Dedifferentiated amniotic fluid mesenchymal stem cell (primary cell): Measurements from ENCODE around the gene CYSLTR2.

Experiments used
- DNase-seq: peaks from one replicate; pipeline ENCODE4 v3.0.0-alpha.2; 2016; ENCODE audit errors: extremely low spot score

The CYSLTR2 gene, protein sequence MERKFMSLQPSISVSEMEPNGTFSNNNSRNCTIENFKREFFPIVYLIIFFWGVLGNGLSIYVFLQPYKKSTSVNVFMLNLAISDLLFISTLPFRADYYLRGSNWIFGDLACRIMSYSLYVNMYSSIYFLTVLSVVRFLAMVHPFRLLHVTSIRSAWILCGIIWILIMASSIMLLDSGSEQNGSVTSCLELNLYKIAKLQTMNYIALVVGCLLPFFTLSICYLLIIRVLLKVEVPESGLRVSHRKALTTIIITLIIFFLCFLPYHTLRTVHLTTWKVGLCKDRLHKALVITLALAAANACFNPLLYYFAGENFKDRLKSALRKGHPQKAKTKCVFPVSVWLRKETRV

DNA sequence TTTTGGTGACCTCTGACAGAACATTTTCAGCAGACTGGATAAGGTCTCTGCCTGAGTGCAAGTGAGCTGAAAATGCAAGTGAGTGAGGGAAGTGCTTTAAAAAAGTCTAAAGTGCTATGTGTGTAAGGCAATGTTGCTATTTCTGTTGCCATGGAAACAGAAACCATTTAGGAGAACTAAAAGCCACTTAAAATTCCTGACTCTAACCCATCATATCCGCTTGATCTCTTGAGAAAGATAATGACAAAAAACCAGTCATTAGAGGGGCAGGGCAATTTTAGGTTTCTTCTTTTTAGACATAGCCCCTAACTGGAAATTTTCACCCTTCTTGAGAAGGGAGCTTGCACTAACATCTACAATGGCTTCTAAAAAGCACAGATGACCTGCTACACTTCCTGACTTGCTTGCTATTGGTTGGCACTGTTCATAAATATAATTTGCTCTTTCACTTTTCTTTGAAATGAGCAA is at the start of gene CYSLTR2:
TSS of gene CYSLTR2 (plus strand) at position 458 of the 468 bp plus-strand sequence. CDS start 52,889 bp downstream, outside the sequence.
- no peak for DNase-seq

DNA sequence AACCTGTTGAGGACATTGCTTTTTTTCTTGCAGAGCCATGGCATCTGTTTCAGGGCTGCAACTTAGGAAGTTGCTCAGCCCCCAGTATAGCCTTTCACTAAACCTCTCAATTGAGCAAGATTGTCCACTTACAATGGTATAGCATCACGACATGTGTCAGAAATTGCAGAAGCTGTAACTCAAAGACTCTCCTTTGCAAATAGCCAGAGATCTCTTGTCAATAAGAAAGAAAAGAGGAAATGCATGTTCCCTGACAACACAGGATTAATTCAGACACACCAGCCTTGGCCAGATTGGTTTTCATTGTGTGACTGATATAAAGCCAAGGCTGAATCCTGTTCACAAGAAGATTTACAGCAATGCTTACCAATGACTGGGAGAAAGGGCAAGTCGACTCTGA is 38.7 kb upstream of the CYSLTR2 start:
- DNase-seq = no peak

DNA sequence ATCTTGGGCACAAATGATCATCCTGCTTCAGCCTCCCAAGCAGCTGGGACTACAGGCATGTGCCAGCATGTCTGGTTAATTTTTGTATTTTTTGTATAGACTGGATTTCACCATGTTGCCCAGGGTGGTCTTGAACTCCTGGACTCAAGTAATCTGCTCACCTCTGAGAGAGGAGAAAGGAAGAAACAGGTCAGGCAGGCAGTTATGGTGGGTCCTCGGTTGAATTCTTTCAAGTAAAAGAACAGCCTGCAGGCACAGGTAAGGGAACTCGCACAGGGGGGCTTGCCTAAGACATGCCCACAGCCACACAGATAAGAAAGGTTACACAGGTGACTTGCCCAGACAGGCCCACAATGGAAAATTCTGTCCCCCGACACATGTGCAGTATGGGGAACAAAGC is 34.8 kb upstream of the CYSLTR2 start:
- no peak for DNase-seq

DNA sequence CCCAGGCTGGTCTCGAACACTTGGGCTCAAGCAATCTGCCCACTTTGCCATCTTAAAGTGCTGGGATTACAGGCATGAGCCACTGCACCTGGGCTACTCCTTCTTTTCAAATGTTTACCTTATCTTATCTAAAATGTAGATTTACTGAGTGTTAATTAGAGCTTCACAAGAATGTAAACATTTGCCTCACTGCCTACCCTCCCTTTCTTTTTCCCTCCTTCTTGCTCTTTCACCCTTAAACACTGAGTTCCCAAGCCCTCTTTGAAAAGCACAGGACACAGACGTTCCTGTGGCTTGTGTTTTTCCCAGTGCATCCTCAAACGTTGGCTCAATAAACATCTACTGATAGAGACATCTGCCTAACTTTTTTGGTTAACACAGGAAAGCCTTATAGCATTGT is 32.7 kb upstream of the CYSLTR2 start:
- DNase-seq = no peak

DNA sequence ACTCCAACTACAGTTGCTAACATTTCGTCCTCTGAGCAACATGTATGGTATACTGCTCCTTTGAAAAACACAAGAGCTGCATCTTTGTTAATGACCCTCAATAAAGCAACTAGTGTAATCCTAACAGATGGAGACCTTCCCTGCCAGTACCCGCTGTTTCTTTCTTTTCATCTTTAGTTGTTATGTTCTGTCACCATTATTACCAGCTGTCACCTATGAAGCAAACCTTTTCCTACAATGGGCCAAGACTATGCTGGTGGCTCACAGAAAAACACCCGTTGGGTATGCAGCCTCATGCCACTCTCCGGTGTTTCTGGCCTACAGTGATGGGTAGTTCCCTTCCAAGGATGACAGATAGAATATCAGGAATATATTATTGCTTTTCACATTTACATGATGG is 29.7 kb upstream of the CYSLTR2 start:
- no peak for DNase-seq

DNA sequence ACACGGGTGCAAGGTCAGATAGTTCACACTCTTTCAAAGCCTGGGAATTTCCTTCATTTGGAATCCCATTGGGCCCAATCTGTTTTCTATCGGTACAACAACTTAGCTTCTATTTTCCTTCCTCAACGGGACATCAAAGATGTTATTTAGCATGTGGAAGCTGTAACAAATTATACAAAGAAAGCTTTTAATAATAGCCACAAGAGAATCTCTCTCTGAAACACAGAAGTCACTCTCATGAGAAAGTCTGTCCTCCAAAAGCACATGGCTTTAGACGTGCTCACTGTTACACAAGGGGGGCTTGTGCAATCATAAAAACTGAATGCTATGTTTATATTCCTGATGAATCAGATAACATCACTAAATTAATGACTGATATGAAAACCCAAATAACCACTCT is 28.9 kb upstream of the CYSLTR2 start:
- DNase-seq = no peak

DNA sequence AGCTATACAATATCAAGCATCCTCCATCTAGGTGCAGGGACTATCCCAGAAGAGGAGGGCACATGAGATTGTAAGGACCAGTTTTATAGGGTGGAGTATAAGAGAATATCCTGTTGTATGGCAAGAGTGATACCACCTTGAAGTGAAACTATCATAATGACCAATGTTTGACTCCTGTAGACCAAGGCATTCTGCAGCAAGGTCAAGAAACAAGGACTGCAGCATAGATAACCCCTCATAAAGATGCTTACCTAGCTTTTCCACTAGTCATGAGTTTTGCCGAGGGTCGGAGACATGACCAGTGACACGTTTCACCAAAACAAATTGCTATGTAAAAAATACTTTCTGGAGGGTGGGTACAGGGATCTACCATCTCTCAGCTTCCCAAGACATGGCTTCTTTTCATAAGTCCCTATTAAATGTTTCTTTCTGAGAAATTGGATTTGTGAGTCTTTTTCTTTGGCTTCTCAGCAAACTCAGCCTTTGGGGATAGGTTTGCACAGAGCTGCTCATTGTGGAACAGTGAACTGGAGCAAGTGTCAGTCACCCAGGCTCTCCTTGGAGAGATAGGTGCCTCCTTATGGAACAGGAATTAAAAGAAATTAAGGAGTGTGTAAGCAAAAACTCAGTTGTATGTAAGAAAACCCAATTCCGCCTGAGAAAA is 28.2 kb upstream of the CYSLTR2 start:
- DNase-seq = no peak

DNA sequence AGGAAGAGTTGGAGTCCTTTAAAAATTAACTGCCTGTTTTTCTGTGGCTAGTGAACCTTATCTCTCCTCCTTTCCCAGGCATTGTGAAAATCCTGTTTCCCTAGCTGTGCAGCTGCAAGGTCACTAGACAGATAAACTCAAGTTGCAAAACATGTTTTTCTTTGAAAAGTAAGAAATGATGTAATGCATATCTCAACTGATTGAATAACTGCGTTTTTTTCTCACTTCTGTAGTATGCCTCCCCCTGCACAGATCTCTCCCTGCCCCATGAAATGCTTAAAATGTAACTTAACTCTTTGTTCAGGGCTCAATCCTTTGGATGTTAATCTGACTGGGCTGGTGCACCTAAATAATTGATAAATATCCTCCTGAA is 27.7 kb upstream of the CYSLTR2 start:
- no peak for DNase-seq

DNA sequence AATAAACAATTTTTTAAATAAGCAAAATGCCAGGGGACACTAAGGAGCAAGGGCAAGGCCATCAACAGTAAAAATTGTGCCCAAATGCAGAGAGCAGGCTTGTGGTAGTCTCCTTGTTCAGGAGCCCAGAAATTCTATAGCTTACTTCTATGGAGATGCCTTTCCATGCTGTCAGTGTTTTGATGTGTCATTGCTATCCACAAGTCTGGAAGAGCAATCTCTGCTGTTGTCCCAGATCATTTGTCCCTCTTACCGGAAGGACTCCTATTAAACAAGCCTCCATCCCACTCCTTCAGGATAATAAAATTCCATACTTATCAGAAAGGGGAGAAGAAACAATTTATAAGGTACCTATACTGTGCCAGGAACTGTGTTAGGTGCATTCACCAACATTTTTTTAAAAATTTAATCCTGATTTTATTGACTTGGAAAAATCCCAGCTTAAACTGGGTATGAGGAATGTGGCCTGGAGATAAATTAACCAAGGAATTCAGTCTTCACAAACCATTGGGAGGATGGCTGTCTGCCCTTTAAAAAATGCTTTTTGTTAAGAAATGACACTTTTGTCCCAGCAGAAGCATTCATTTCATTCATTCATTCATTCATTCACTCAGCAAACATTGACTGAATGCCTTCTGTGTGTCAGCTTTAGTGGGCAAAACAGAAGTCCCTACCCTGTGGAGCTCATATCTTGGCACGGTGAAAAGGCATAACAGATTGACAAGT is 26.8 kb upstream of the CYSLTR2 start:
- DNase-seq = no peak

DNA sequence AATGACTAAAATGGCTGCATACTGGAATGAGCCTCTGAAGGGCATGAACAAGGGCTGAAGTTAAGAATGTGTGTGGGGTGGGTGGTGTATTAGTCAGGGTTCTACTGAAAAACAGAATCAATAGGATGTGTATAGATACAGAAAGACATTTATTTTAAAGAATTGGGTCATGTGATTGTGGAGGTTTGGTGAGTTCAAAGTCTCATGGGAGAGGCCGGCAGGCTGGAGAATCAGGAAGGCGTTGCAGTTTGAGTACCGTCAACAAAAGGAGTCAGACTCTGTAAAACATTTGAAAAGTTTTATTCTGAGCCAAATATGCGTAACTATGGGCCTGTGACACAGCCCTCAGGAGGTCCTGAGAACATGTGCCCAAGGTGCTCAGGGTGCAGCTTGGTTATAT is 24.5 kb upstream of the CYSLTR2 start:
- no peak for DNase-seq

DNA sequence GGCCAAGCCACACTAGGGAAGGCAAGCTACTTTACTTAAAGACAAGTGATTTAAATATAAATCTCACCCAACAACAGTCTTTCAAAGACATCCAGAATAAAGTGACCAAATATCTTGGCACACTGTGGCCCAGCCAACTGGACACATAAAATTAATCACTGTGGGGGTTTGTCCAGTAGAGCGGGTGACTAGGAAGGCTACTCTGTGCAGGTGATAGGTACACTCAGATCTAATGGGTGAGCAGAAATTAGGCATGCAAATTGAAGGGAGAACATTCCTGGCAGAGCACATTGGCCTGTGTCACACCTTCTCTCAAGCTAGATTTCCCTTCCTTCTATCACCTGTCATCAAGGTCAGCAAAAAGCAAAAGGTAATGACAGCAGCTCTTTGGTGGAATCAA is 23.4 kb upstream of the CYSLTR2 start:
- no peak for DNase-seq

DNA sequence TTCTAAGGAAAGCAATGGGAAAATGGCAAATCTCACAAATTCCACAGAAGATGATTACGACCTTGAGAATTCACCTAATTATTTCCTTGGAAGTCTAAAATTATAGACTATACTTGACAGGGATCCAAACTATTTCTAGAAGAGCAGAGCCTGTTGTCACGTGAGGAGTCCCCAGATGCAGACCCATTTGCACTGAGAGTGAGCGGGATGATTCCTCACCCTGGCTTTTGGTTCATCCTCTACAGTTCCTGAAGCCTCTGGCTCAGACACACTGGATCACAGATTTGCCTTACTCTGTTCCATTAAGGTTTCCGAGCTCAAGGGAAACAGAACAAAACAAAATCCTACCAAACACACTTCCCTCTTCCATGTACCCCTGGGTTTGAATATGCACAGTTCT is 23.0 kb upstream of the CYSLTR2 start:
- DNase-seq = no peak

DNA sequence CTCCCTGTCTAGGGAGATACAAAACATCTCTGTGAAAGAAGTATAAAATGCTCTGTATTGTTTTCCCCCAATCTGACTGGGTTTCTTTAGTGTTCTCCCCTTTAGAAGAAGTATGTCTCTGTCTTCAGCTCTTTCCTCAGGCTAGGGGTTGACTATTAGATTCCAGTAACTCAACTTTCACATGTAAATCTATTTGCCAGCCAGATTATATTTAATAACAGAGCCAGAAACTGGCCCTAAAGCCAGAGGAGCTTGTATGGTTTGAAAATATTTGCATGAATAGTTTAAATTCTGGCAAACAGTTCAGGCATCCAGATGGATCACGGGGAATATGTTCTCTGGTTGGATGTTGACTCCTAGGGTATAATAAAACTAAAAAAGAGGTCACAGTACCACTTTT is 22.3 kb upstream of the CYSLTR2 start:
- DNase-seq = no peak

DNA sequence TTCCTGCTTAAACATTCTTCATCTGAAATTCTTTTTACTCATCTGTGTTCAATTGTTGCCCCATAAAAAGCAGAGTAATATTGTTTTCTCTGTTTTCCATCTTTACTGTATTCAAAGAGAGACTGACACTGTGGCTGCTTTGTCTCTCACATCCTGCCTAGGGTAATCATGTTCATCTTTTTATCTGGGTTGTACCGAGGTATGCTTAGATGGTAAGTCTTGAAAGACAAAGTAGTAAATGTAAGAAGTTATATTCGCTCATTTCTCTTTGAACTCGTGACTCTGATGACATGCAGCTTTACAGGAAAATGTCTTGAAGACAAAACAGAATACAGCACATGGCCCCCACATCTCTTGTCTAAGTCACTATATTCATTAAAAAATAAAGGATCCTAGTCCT is 20.0 kb upstream of the CYSLTR2 start:
- no peak for DNase-seq

DNA sequence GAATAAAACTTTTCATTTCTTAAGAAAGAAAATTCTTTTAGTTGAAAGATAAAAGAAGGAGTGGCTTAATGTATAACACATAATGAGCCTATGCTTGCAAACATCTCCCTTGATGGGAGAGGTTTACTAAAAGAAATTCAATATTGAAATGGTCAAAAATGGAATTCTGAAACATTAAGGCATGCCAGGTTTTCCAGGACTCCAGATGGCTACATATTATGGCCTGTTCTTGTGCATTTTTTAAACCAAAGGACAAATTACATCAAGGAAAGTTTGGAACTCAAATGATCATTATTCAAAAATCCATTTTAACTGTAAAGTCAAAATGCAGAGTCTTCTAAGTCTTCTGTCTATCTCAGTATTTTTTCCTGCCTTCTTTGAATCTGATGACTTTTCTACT is 19.1 kb upstream of the CYSLTR2 start:
- DNase-seq = no peak

DNA sequence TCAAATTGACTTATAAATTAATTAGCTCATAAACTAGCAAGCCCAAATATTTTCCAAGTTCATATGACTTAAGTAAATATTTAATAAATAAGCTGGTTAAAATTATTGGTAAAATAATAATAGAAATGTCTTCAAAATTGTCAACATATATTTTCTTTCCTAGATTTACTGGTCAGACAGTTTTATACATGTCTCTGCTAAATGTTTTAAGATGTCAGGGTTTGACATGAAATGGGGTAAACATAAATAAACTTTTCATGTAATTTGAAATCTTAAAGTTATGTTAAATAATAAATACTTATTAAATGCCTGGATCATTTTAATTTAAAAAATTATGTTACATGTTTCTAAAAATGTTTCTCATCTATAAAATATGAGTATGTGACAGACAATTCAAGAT is 18.3 kb upstream of the CYSLTR2 start:
- no peak for DNase-seq

DNA sequence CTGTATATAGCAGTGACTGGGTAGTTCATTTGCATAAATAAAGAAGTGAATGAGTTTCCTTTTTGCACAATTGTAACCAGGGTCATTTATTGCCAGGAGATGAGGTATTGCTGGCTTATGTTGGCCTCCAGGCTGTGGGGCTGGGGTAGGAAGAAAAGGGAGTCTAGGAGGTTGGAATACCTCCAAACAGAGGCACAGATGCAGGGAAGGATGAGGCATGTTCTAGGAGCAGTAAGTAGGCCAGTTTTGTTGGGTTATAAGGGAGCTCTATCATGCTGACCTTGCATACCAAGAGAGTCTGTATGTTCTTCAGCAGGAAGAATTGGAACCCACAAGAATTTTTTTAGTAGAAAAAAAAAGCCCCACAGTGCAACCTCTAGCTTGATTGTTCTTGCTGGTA is 17.2 kb upstream of the CYSLTR2 start:
- no peak for DNase-seq

DNA sequence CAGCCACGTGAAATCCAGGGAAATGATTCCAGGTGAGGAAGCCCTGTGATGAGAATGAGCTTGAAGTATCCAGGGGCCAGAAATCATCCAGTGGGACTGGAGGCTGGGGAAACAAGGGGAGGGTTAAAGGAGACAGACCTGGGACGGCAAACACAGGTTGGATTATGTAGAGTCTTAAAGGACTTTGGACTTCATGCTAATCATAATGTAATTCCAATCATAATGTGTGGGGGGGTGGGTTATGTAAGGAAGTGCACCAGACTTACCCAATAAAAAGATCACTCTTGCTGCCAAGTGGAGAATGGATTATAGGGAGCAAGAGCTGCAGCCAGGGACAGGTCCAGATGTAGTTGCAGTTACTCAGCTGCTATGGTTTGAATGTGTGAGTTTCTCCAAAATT is 16.1 kb upstream of the CYSLTR2 start:
- DNase-seq = no peak

DNA sequence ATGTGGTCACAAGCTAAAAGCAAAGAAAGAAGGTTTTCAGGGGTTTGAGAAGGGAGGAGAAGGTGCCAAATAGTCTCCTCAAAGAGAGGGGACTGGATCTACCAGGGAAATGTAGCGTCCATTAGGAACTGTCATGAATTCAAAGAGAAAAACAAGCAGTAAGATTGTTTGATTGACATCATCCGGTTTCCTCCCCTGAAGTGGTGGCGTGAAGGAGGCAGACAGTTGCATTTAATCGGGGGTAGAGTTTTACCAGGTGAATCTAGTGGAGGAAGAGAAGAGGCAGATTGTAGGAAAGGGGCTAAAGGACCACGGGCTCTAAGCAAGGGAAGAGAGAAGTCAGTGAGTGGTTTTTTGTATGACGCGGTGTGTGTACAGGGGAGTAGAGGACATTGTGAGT is 13.0 kb upstream of the CYSLTR2 start:
- no peak for DNase-seq

DNA sequence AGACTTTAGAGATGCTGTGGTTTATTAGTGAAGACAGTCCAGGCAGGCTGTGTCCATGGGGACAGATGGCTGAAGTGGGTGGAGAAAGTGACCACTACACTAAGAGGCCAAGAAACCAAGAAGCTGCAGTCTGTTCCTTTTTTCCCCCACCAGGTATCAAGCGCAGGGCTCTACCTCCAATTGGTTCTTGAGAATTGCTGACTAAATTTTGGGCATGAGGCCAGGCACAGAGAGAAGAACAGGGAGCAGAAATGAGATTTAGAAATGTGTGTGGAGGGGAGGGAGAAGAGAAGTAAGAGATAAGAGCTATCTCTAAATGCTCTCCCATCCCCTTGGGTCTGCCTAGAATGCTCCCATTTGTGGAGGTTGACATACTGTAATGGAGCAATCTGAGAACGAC is 12.3 kb upstream of the CYSLTR2 start:
- no peak for DNase-seq

DNA sequence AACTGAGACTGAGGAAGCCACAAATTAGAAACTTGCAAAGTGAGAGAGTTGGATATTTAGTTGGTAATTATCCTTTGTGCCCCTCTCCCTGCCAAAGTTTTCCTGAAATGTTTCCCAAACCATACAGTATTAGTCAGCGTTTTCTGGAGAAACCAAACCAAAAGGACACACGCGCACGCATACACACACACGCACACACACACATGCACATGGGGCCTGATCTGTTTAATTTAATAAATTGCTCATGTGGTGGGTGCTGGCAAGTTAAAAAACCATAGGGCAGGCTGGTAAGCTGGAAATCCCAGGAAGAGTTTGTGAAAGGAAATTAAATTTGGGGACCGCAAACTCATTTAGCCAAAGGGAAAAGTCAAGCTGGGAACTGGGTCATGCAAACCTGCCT is 11.7 kb upstream of the CYSLTR2 start:
- DNase-seq = no peak

DNA sequence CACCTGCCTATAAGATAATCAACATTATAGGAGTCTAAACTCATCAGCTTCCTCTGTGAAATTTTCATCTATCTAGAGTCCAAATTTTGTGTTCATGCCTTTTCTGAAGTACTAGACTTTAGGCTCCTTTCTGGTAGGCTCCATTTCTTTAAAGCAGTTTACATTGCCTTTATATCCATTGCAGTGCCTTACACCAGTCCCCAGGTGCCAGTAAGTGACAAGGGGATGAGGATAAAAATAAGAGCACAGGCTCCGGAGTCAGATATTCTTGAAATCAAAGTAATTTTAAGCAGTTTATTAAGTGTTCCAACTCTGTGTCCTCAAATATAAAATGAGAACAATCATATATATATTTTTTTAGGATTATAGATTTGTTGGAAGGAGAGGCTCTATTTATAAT is 10.6 kb upstream of the CYSLTR2 start:
- no peak for DNase-seq

DNA sequence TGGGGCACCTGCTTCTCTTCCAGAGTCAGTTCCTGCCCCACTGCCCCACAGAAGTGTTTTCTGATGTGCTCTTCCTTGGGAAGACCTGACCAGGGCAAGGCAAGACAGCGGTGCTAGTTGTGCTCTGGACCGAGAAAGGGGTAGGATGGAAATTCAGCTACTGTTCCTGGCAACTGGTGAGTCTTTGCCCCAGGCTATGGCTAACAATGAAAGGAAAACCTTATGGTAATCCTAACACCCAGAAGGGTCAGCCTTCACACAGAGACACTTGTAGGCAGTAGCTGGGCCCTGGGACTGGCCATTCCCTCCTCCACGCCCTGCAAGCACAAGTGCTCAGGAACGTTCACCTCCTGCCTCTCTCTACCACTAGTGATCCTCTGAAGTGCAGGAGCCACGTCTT is 9.6 kb upstream of the CYSLTR2 start:
- no peak for DNase-seq
